LNCAP (cell line): ENCODE measurements around the gene LPA.
A peak's percentile ranks its signal among the peaks of the same experiment; 100 is the strongest.
"Not testable (repeated sequence)": the region's sequence is repeated elsewhere in the genome, so short reads cannot be mapped to it uniquely, and the experiment has no call there.

Experiments used
- TF ChIP-seq, protein P1 (sequence below): fragments of 450-650 bp; IDR thresholded peaks from 2 replicates; pipeline ENCODE4 v1.5.1; 2017; ENCODE audit warnings: mild to moderate bottlenecking

The LPA gene, protein sequence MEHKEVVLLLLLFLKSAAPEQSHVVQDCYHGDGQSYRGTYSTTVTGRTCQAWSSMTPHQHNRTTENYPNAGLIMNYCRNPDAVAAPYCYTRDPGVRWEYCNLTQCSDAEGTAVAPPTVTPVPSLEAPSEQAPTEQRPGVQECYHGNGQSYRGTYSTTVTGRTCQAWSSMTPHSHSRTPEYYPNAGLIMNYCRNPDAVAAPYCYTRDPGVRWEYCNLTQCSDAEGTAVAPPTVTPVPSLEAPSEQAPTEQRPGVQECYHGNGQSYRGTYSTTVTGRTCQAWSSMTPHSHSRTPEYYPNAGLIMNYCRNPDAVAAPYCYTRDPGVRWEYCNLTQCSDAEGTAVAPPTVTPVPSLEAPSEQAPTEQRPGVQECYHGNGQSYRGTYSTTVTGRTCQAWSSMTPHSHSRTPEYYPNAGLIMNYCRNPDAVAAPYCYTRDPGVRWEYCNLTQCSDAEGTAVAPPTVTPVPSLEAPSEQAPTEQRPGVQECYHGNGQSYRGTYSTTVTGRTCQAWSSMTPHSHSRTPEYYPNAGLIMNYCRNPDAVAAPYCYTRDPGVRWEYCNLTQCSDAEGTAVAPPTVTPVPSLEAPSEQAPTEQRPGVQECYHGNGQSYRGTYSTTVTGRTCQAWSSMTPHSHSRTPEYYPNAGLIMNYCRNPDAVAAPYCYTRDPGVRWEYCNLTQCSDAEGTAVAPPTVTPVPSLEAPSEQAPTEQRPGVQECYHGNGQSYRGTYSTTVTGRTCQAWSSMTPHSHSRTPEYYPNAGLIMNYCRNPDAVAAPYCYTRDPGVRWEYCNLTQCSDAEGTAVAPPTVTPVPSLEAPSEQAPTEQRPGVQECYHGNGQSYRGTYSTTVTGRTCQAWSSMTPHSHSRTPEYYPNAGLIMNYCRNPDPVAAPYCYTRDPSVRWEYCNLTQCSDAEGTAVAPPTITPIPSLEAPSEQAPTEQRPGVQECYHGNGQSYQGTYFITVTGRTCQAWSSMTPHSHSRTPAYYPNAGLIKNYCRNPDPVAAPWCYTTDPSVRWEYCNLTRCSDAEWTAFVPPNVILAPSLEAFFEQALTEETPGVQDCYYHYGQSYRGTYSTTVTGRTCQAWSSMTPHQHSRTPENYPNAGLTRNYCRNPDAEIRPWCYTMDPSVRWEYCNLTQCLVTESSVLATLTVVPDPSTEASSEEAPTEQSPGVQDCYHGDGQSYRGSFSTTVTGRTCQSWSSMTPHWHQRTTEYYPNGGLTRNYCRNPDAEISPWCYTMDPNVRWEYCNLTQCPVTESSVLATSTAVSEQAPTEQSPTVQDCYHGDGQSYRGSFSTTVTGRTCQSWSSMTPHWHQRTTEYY (N-terminal part only)

DNA sequence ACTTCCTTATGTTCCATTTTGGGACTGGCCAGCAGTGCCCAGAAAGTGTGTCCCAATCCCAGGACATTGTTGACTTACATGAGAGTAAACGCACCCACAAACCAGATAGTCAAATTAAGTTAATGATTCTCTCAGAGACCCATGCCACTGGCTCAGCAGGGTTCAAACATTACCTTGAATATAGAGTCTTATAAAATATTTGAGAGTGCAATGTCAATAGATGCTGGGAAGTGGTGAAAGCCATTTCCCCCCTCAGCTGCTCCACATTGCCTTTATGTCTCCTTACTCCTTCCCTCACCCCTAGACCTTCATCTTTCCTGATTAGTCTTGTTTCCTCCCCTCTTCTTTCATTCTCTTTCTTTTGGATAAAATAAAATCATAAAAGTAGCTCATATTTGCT, at the start of gene LPA:
Gene LPA (minus strand): TSS at position 78 of the 400 bp plus-strand sequence. CDS start 61 bp downstream, at position 17.
- TF ChIP-seq, protein P1, sequence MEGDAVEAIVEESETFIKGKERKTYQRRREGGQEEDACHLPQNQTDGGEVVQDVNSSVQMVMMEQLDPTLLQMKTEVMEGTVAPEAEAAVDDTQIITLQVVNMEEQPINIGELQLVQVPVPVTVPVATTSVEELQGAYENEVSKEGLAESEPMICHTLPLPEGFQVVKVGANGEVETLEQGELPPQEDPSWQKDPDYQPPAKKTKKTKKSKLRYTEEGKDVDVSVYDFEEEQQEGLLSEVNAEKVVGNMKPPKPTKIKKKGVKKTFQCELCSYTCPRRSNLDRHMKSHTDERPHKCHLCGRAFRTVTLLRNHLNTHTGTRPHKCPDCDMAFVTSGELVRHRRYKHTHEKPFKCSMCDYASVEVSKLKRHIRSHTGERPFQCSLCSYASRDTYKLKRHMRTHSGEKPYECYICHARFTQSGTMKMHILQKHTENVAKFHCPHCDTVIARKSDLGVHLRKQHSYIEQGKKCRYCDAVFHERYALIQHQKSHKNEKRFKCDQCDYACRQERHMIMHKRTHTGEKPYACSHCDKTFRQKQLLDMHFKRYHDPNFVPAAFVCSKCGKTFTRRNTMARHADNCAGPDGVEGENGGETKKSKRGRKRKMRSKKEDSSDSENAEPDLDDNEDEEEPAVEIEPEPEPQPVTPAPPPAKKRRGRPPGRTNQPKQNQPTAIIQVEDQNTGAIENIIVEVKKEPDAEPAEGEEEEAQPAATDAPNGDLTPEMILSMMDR, result not testable (repeated sequence)

DNA sequence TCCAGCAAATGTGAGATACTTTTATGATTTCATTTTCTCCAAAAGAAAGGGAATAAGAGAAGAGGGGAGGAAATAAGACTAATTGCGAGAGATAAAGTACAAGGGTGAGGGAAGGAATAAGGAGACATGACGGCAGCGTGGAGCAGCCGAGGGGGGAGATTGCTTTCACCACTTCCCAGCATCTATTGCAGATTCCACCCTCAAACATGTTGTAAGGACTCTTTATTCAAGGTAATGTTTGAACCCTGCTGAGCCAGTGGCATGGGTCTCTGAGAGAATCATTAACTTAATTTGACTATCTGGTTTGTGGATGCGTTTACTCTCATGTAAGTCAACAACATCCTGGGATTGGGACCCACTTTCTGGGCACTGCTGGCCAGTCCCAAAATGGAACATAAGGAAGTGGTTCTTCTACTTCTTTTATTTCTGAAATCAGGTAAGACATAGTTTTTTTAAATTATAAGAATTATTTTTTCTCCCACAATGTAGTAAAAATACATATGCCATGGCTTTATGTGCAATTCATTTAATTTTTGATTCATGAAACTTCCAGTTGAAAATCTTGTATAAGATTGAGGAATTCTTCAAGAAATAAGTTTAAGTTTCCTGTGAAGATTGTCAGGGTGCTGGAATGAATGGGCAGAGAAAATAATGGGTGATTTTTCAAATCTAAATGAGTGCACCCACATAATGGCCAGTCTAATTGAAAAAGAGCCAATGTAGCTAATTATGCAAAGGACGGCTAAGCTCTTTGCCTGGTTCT, 38.0 kb upstream of the LPA start, which contains the start of gene PLG:
Gene PLG (plus strand): TSS at position 327 of the 763 bp plus-strand sequence. CDS start 61 bp downstream, at position 388.
- TF ChIP-seq, protein P1, result not testable (repeated sequence)

DNA sequence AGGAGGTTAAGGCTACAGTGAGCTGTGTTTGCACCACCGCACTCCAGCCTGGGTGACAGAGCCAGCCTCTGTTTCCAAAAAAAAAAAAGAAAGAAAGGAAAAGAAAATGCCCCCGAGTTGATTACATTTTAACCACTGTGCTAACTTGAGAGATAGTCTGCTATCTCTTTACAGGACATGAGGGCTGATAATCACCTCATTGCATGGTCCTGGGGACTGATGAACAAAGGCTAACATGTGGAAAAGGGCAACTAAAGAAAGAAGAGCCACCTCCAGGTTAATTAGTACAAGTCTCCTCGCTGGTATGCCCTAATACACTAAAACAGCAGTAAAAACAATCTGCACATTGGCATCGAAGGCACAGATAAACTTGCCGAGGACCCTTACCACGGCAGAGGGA, 33.8 kb upstream of the LPA start:
- TF ChIP-seq, protein P1, result no peak

DNA sequence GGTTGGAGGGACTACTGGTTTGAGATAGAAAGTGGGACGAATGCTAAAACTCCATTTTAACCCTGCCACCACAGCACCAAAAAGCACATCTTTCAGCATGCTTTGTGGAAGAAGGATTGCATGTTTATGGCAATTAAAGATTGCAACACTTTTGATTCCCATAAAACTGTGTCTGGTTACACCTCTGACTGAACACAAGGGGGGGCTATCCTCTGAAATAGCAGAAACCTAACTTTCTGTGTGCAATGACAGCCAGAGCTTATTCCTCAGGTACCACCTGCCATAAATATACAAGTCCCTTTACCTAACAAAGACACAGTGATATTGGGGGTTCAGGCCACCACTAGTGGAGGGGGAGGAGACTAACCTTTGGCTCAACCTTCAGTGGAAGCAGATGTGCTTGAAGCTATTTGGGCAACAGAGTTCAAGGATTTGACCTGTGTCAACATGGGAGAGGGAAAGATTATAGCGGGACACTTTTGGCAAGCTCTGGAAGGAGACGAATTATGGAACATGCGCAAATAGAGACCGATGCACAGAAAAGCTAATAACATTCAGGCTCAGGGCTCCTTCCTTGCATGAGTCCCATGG, 28.4 kb upstream of the LPA start:
- TF ChIP-seq, protein P1, result peak; percentile 36; the same call in 1 of the 2 replicates

DNA sequence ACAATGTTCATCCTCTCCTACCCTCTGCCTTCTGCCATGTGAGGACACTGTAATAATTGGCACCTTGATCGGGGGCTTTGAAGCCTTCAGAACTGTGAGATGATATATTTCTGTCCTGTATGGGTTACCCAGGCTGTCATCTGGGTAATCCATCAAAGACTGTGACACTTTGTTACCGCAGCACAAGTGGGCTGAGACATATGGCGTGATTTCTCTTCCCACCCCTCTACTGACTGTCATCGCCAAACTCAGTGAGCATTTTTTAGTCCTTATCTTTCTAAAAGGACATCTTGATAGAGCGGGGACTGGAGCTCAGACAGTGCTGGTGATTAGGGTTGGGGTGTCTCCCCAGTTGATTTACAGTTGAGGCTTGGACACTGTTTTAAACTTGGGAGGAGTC, 27.5 kb upstream of the LPA start:
- TF ChIP-seq, protein P1, result no peak

DNA sequence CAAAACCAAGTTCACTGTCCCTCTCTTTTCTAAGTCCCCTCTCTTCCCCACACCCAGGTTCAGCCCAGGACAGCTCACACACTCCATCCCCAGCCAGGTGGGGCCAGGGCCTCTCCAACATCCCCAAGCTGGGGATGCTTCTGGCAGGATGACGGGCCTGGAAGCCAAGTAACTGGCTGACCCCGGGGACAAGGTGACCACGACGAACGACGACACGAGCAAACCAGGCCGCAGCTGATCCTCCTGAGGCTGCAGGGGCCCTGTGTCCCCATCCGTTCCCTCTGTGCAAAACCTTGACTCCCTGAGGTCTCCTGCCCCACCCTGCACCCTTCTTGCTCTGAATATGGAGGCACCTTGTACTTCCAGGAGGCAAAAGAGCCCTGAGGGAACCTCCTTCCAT, 26.4 kb upstream of the LPA start:
- TF ChIP-seq, protein P1, result no peak
